Measurements from ENCODE around the gene PCDHA8.
"Not testable (repeated sequence)": the region's sequence is repeated elsewhere in the genome, so short reads cannot be mapped to it uniquely, and the experiment has no call there.

GRCh38 chr5:140876541-140877261 lies 35.7 kb downstream of the PCDHA8 start:
- TF ChIP-seq CTCF (IDR thresholded peaks at IDR 0.05; ENCODE audit: insufficient read depth, low read depth, low read length); EZH2 (IDR thresholded peaks at IDR 0.05; ENCODE audit: insufficient read depth, low read length): not testable (repeated sequence)
